ENCODE data around the gene KCNG4.

DNA sequence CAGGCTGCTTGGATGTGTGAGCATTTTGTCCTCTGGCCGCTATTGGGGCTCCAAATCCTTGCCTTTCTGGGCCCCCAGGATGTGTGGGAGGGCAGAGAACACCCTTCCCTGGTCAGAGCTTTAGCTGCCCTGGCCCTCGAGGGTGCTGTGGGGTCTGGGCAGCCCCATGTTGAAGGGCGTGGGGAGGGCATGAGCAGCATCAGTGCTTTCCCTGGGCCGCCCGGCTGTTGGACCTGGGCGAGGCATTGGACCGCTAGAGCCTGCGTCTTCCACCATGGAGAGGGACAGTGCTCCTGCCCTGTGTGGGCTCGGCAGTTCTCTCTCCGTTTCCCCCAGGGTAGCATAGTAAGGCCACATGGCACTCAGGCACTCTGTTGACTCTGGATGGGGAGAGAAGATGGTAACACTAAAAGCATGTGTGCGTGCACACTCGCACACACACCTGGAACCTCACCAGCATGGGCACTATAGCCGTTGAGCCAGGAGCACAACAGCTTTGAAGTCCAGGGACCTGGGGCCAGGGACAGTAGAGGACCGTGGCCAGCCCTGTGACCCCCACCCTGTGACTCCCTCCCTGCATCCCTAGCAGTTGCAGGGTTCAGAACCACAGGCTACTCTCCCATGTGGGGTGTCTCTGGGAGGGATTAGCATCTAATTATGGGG, 42.2 kb downstream of the KCNG4 start:
- TF ChIP-seq SUZ12 (IDR thresholded peaks at IDR 0.05) (no peak), FOXM1 (IDR thresholded peaks at IDR 0.05; ENCODE audit: borderline replicate concordance) (no peak), HDGF (IDR thresholded peaks at IDR 0.05; ENCODE audit: borderline replicate concordance) (no peak)

Measured in HEK293T (cell line).